SH-SY5Y (cell line): Measurements from ENCODE around the gene DCDC2B.

ENCODE experiments used
- GATA2 ChIP-seq: IDR thresholded peaks from 2 replicates; pipeline ENCODE4 v1.6.1; 2011; ENCODE audit warnings: mild to moderate bottlenecking, low read depth, low read length
- GATA3 ChIP-seq: IDR thresholded peaks from 2 replicates; pipeline ENCODE4 v1.6.1; 2011; ENCODE audit warnings: low read depth, mild to moderate bottlenecking, low read length, moderate library complexity

The DCDC2B gene

GRCh38 chr1:32232558-32233304 lies 23.8 kb downstream of the DCDC2B start:
- TF ChIP-seq GATA3 (no peak), GATA2 (no peak)

GRCh38 chr1:32234792-32235191 lies 25.9 kb downstream of the DCDC2B start:
- TF ChIP-seq GATA2 (no peak), GATA3 (no peak)

DNA sequence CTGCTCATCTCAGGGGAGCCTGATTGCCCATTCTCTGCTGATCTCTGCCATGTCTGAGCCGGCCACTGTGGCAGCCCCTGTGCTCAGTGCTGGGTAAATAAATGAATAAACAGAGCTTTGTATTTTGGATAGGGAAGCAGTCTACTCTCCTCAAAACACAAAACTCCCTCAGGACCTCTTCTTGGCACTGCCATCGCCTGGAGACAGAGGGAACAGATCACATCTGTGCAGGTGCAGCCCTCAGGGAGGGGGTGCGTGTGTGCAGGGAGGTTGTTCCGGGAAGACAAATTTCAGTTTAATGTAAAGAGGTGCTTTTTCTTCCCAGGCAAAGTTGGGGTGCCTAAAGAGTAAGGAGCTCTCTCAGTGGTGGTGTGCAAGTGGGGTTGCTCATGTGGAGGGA lies 30.4 kb downstream of the DCDC2B start:
- TF ChIP-seq GATA2 (no peak), GATA3 (no peak)

GRCh38 chr1:32239790-32240139 lies 30.9 kb downstream of the DCDC2B start:
- TF ChIP-seq GATA3 (no peak), GATA2 (no peak)

GRCh38 chr1:32240140-32240951 lies 31.5 kb downstream of the DCDC2B start:
- TF ChIP-seq GATA2 (no peak), GATA3 (no peak)

DNA sequence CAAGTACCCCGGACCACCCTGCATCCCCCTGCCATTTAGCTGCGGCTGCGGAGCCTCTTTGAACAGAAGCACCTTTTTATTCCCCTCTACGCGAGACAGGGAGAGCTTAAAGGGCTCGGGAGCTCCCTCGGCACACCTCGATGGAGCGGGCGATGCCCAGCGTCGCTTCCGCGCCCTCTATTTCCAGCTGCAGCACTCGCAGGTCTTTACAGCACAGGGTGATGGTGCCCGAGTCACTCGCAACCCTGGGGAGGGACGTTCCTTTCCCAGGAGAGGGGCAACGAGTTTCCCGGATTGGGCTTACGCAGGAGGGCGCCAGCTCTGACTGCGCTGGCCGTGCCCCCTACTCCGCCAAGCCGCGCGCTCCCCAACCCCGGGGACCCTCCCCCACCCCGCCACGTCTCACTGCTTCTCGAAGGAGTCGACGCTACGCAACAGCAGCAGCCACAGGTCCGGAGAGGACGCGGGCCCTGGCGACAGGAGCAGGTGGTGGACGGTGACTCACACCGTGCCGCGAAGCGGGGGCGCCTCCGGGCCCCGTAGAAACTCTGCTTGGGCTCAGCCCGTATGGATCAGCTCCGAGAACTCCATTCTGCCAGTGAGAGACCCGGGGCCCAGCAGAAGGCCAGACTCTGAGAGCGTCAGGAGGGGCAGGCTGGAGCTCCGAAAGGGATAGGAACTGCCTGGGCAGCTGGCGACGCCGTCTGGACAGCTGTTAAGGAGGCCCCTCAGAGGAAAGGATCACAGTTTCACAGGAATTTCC lies 32.3 kb downstream of the DCDC2B start:
- TF ChIP-seq GATA2 (no peak), GATA3 (no peak)

DNA sequence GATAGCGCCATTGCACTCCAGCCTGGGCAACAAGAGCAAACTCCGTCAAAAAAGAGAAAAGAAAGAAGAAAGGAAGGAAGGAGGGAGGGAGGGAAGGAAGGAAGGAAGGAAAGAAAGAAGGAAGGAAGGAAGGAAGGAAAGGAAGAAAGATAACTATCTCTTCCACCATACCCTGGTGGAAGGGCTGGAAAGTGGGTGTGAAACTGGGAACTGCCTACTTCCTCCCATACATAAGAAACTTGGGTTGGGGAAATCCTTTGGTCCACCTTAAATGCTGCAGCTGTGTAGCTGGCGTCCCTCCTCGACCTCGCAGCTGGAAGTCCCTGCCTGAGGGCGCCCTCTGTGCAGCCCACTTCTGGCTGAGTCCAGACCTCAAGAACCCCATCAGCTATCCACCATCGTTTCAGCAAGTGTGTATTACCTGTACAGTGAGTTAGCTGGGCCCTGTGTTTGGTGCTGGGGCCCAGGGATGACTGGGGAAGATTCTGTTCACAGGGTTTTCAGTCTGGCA lies 33.5 kb downstream of the DCDC2B start:
- no peak for TF ChIP-seq GATA3
- TF ChIP-seq GATA2 = no peak

GRCh38 chr1:32246888-32247273 lies 38.0 kb downstream of the DCDC2B start, which contains the start of gene FAM167B:
FAM167B (plus strand) TSS chr1:32247222; CDS start chr1:32247422, 200 bp downstream.
- no peak for TF ChIP-seq GATA2
- no peak for TF ChIP-seq GATA3

GRCh38 chr1:32247452-32247851 lies 38.6 kb downstream of the DCDC2B start:
- TF ChIP-seq GATA2 (no peak), GATA3 (no peak)

GRCh38 chr1:32247983-32248889 lies 39.3 kb downstream of the DCDC2B start:
- no peak for TF ChIP-seq GATA2
- no peak for TF ChIP-seq GATA3

GRCh38 chr1:32249831-32250525 lies 41.1 kb downstream of the DCDC2B start:
- no peak for TF ChIP-seq GATA2
- TF ChIP-seq GATA3 = no peak

DNA sequence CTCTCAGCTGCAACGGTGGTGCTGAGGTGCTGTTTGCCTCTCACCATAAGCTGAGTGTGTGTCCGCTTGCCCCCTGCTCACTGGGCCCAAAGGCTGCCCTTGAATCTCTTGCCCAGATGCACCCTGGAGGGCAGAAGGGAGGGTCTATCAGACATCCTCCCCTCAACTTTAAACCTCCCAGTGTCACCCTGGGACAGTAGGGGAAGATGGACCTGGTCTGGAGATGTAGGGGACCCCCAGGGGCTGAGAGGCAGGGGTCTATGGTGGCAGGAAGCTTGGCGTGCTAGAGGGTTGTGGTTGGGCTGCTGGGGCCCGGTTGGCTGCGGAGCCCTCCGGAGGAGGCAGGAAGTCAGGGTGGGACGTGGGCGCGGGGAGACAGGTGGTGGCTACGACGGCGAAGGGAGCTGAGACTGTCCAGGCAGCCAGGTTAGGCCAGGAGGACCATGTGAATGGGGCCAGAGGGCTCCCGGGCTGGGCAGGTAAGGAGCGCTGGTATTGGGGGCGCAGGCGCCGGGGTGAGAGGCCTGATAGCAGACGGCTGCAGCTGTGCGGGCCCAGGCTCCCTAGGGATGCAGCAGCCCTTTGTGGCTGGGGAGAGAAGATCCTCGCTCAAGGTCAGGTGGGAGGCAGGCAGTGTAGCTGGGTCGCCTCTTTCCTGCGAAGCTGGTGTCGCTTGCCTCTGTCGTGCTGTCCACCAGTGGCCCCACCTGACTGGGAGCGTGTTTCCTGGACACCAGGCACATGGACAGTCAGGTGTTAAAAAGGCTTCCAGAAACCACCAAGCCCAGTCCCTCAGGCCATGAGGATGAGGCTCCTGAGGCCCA lies 42.2 kb downstream of the DCDC2B start, which contains the start of gene LCK:
LCK (plus strand) TSS at position 373 of the 824 bp plus-strand sequence. CDS start 23,065 bp downstream, outside the sequence.
- no peak for TF ChIP-seq GATA2
- no peak for TF ChIP-seq GATA3
